ENCODE results near the gene ENDOD1. TPM values are rescaled to one million over a fixed set of nuclear protein-coding genes. Genes with fewer than 3 reads are reported as not detected.

Gene ENDOD1
- polyA plus RNA-seq, 3 donors = 1.3 to 3.4 (median 3.2) TPM

GRCh38 chr11:95156133-95156721 is 66.6 kb downstream of the ENDOD1 start:
- Histone ChIP-seq H2AFZ (ENCODE audit: insufficient read depth, low read depth, low read length, poor library complexity, severe bottlenecking) (no peak overlapping the region), H3K4me2 (replicated peaks; ENCODE audit: extremely low read depth, low read length, poor library complexity, severe bottlenecking) (no peak overlapping the region), H3K36me3 (replicated peaks in 1 of 2; ENCODE audit: control insufficient read depth in 1 of 2, insufficient read depth in 2 of 2, low read length in 2 of 2) (no peaks in the 10 kb centered on the region), H3K27ac (ENCODE audit: low read depth in 1 of 2, low read length in 2 of 2) (no peak overlapping the region), H3K9me3 (replicated peaks in 1 of 2; ENCODE audit: control insufficient read depth in 1 of 2, insufficient read depth in 1 of 2, low read length in 2 of 2) (peaks cover 0 to 3% of the 10 kb centered on the region in 2 donors), H3K4me1 (ENCODE audit: control insufficient read depth in 1 of 2, insufficient read depth in 2 of 2, low read length in 2 of 2) (peaks cover 13 to 24% of the 10 kb centered on the region in 2 donors), H3K79me2 (ENCODE audit: insufficient read depth, low read length) (no peaks in the 10 kb centered on the region), H3K27me3 (ENCODE audit: control insufficient read depth in 2 of 2, insufficient read depth in 2 of 2, low read length in 2 of 2) (no peaks in the 10 kb centered on the region), H4K20me1 (ENCODE audit: insufficient read depth, low read length) (no peaks in the 10 kb centered on the region), H3K9ac (ENCODE audit: insufficient read depth, low read length, poor library complexity, severe bottlenecking) (no peak overlapping the region), H3K4me3 (replicated peaks in 1 of 3; ENCODE audit: low read depth in 2 of 3, low read length in 3 of 3) (no peak overlapping the region)
- H3K4me1 Mint-ChIP-seq = peaks cover 24% of the 10 kb centered on the region
- WGBS (ENCODE audit: insufficient coverage) = 93% methylated on average over 1 of the region's 5 CpGs
- H3K36me3 Mint-ChIP-seq = no peaks in the 10 kb centered on the region
- H3K27me3 Mint-ChIP-seq (ENCODE audit: low read depth in 3 of 3) = no peaks in the 10 kb centered on the region
- TF ChIP-seq, protein P1, sequence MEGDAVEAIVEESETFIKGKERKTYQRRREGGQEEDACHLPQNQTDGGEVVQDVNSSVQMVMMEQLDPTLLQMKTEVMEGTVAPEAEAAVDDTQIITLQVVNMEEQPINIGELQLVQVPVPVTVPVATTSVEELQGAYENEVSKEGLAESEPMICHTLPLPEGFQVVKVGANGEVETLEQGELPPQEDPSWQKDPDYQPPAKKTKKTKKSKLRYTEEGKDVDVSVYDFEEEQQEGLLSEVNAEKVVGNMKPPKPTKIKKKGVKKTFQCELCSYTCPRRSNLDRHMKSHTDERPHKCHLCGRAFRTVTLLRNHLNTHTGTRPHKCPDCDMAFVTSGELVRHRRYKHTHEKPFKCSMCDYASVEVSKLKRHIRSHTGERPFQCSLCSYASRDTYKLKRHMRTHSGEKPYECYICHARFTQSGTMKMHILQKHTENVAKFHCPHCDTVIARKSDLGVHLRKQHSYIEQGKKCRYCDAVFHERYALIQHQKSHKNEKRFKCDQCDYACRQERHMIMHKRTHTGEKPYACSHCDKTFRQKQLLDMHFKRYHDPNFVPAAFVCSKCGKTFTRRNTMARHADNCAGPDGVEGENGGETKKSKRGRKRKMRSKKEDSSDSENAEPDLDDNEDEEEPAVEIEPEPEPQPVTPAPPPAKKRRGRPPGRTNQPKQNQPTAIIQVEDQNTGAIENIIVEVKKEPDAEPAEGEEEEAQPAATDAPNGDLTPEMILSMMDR (IDR thresholded peaks at IDR 0.05) = no peak
- H3K4me3 Mint-ChIP-seq = no peak overlapping the region
- peaks cover 0 to 4% (median 0%) of the 10 kb centered on the region in 7 donors for H3K9me3 Mint-ChIP-seq
- intact Hi-C loops (cut with micrococcal nuclease) = no loop called here
- H3K27ac Mint-ChIP-seq = peak overlapping the region in 1 of 7 donors; percentile 6
- no peak for DNase-seq

DNA sequence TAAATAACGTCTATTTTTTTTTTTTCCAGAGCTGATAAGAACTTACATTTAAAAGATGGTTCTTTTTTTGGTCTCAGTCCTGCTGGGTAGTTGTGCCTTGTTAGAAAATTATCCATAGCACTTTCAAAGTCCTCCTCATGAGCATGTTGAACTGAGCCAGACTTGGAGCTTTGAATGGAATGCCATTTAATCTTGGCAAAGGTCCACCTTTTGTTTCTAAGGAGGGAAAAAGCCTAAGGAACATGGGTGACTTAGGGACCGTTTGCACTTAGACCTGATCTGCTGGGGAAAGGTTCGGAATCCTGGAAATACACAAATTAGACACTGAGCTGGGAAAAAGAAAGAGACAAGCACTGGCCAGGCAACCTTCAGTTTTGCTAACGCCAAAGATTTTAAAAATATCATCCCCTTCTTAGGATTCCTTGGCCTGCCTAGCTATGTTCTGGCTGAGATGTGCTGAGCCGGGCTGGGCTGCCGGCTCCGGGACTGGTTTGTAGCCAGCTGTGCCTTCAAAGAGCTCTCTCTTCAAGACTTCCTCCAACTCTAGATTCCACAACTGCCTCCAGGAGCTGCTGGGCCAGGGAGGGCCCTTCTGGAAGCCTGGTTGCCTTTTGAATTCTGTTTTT is 67.4 kb downstream of the ENDOD1 start:
- peaks cover 0 to 4% (median 0%) of the 10 kb centered on the region in 7 donors for H3K9me3 Mint-ChIP-seq
- no peaks in the 10 kb centered on the region for H3K27me3 Mint-ChIP-seq (ENCODE audit: low read depth in 3 of 3)
- peaks cover 0 to 3% of the 10 kb centered on the region in 2 donors for H3K9me3 ChIP-seq (replicated peaks in 1 of 2; ENCODE audit: control insufficient read depth in 1 of 2, insufficient read depth in 1 of 2, low read length in 2 of 2)
- H3K4me1 Mint-ChIP-seq = peaks cover 19% of the 10 kb centered on the region
- peaks cover 13 to 16% of the 10 kb centered on the region in 2 donors for H3K4me1 ChIP-seq (ENCODE audit: control insufficient read depth in 1 of 2, insufficient read depth in 2 of 2, low read length in 2 of 2)
- no peak overlapping the region for H2AFZ ChIP-seq (ENCODE audit: insufficient read depth, low read depth, low read length, poor library complexity, severe bottlenecking)
- no peaks in the 10 kb centered on the region for H4K20me1 ChIP-seq (ENCODE audit: insufficient read depth, low read length)
- H3K4me2 ChIP-seq (replicated peaks; ENCODE audit: extremely low read depth, low read length, poor library complexity, severe bottlenecking) = no peak overlapping the region
- H3K79me2 ChIP-seq (ENCODE audit: insufficient read depth, low read length) = no peaks in the 10 kb centered on the region
- no peaks in the 10 kb centered on the region for H3K36me3 Mint-ChIP-seq
- TF ChIP-seq, protein P1 (IDR thresholded peaks at IDR 0.05) = no peak
- H3K27me3 ChIP-seq (ENCODE audit: control insufficient read depth in 2 of 2, insufficient read depth in 2 of 2, low read length in 2 of 2) = no peaks in the 10 kb centered on the region
- H3K36me3 ChIP-seq (replicated peaks in 1 of 2; ENCODE audit: control insufficient read depth in 1 of 2, insufficient read depth in 2 of 2, low read length in 2 of 2) = no peaks in the 10 kb centered on the region
- WGBS (ENCODE audit: insufficient coverage) = 100% methylated on average over 3 of the region's 7 CpGs
- H3K27ac Mint-ChIP-seq = peak overlapping the region in 1 of 7 donors; percentile 7
- no peak overlapping the region for H3K27ac ChIP-seq (ENCODE audit: low read depth in 1 of 2, low read length in 2 of 2)
- no peak overlapping the region for H3K4me3 Mint-ChIP-seq
- DNase-seq = no peak
- no peak overlapping the region for H3K4me3 ChIP-seq (replicated peaks in 1 of 3; ENCODE audit: low read depth in 2 of 3, low read length in 3 of 3)
- intact Hi-C loops (cut with micrococcal nuclease) = no loop called here
- no peak overlapping the region for H3K9ac ChIP-seq (ENCODE audit: insufficient read depth, low read length, poor library complexity, severe bottlenecking)

All from CD14-positive monocyte (primary cell).